ENCODE data around the gene BMP4.

BMP4 gene

GRCh38 chr14:53943751-53944083 lies 12.9 kb downstream of the BMP4 start:
- DNase-seq: no peak

GRCh38 chr14:53942970-53943750 lies 13.5 kb downstream of the BMP4 start:
- no peak for DNase-seq

GRCh38 chr14:53938136-53938837 lies 18.3 kb downstream of the BMP4 start:
- DNase-seq: no peak

GRCh38 chr14:53934778-53935414 lies 21.7 kb downstream of the BMP4 start:
- DNase-seq: no peak

GRCh38 chr14:53932966-53933365 lies 23.7 kb downstream of the BMP4 start:
- DNase-seq: no peak

GRCh38 chr14:53929871-53930715 lies 26.5 kb downstream of the BMP4 start:
- DNase-seq: peak in 1 of 2 experiments; percentile 47

GRCh38 chr14:53927171-53927570 lies 29.5 kb downstream of the BMP4 start:
- DNase-seq: no peak

GRCh38 chr14:53925201-53925766 lies 31.3 kb downstream of the BMP4 start:
- DNase-seq: no peak

- DNase-seq: no peak
Measured at GRCh38 chr14:53924753-53925152, 31.9 kb downstream of the BMP4 start.

- no peak for DNase-seq
Measured at GRCh38 chr14:53921027-53921426, 35.6 kb downstream of the BMP4 start.

- DNase-seq: no peak
Measured at GRCh38 chr14:53916239-53916638, 40.4 kb downstream of the BMP4 start.

GRCh38 chr14:53915364-53916014 lies 41.1 kb downstream of the BMP4 start:
- DNase-seq: no peak

GRCh38 chr14:53912021-53912420 lies 44.6 kb downstream of the BMP4 start:
- no peak for DNase-seq

GRCh38 chr14:53908416-53908815 lies 48.2 kb downstream of the BMP4 start:
- no peak for DNase-seq

- DNase-seq: no peak
Measured at GRCh38 chr14:53902307-53902706, 54.3 kb downstream of the BMP4 start.

GRCh38 chr14:53900499-53900898 lies 56.1 kb downstream of the BMP4 start:
- no peak for DNase-seq

Measured in NCI-H2081 (cell line).